Left lung (tissue), 14 donors: ENCODE measurements around the gene CCDC86. TPM values are rescaled to one million over a fixed set of nuclear protein-coding genes. Genes with fewer than 3 reads are reported as not detected.
A peak's percentile ranks its signal among the peaks of the same experiment; 100 is the strongest.

Experiments used
- ATAC-seq: fragments of 200-7000 bp; cut with Tn5 transposase; one replicate; pipeline ENCODE4 v1.9.1; 2020; ENCODE audit warnings: moderate library complexity
- DNase-seq, 4 donors: peaks; one replicate each; pipeline ENCODE4 v3.0.0-alpha.2; 2013 to 2020
- H3K27ac ChIP-seq, 2 donors: fragments of 200-600 bp; sonication (generic) in 1 of 2; one replicate each; pipeline versions ENCODE4 v1.5.0 to v1.8.0; 2020 to 2021
- H3K27me3 ChIP-seq, 2 donors: fragments of 200-600 bp; sonication (generic) in 1 of 2; one replicate each; pipeline versions ENCODE4 v1.5.0 to v1.8.0; 2020 to 2021
- H3K36me3 ChIP-seq, 2 donors: fragments of 200-600 bp; sonication (generic) in 1 of 2; one replicate each; pipeline versions ENCODE4 v1.5.0 to v1.8.0; 2020 to 2021
- H3K4me1 ChIP-seq, 2 donors: fragments of 200-600 bp; one replicate each; pipeline ENCODE4 v1.8.0; 2021
- H3K4me3 ChIP-seq, 2 donors: fragments of 200-600 bp; sonication (generic) in 1 of 2; one replicate each; pipeline versions ENCODE4 v1.5.0 to v1.8.0; 2020 to 2021; ENCODE audit warnings: mild to moderate bottlenecking in 1 of 2
- H3K9me3 ChIP-seq, 2 donors: fragments of 200-600 bp; sonication (generic) in 1 of 2; one replicate each; pipeline versions ENCODE4 v1.5.0 to v1.8.0; 2020 to 2021
- intact Hi-C, 2 donors: fragments of 100-400 bp; cut with DNase I; formaldehyde crosslinking; loops; one replicate each; pipeline versions ENCODE4 v1.11.2 to v1.14.2; 2022
- long read RNA-seq, 12 donors: library from polyadenylated mRNA in 2 of 12; unstranded in 2 of 12; transcript quantifications; one replicate each; pipeline ENCODE4 v2.0.0 and lab custom pipeline, GENCODE V29; 2019 to 2026
- polyA plus RNA-seq, 6 donors: library from polyadenylated mRNA; unstranded; fragments of 120-200 nt; gene quantifications; one replicate each; pipeline ENCODE4 v1.2.1, GENCODE V29; 2013; ENCODE audit not compliant: insufficient read length in 6 of 6
- total RNA-seq, 2 donors: library from RNA; stranded (reverse); fragmentation: NEBNext Ultra II Directional; extraction: Animal tissue kit (Norgen Biotek cat#: 25700); gene quantifications; one replicate each; pipeline ENCODE4 v1.2.1, GENCODE V29; 2021
- TF ChIP-seq, protein P1 (sequence below), 2 donors: fragments of 200-600 bp; sonication (generic) in 1 of 2; IDR thresholded peaks; one replicate each; pipeline versions ENCODE4 v1.5.0 to v1.8.0; 2021; ENCODE audit warnings: antibody characterized with exemption in 2 of 2
- donor health status: DM: no; HTN: yes; CAD: no.
- donor health status: DM: no; HTN: no; CAD: no.

CCDC86 gene, protein sequence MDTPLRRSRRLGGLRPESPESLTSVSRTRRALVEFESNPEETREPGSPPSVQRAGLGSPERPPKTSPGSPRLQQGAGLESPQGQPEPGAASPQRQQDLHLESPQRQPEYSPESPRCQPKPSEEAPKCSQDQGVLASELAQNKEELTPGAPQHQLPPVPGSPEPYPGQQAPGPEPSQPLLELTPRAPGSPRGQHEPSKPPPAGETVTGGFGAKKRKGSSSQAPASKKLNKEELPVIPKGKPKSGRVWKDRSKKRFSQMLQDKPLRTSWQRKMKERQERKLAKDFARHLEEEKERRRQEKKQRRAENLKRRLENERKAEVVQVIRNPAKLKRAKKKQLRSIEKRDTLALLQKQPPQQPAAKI
- total RNA-seq: 10 to 100 TPM; 10.2 to 23.1 TPM
- 10 to 100 TPM; 12.5 to 21.0 (median 16.5) TPM for polyA plus RNA-seq
- long read RNA-seq, donor 1, transcript CCDC86-201 (4 exons, 1,893 nt): major isoform, 8 of 8 reads
- long read RNA-seq, donor 1, partial matches to known transcripts: 0 of 8 reads
- long read RNA-seq, donor 1, other reads (novel, unspliced or antisense): 0 of 8 reads
- long read RNA-seq, donor 2, transcript CCDC86-201 (4 exons, 1,893 nt): major isoform, 13 of 21 reads
- long read RNA-seq, donor 2, partial matches to known transcripts: 7 of 21 reads
- long read RNA-seq, donor 2, other reads (novel, unspliced or antisense): 0 of 21 reads
- long read RNA-seq, donor 3, partial matches to known transcripts: 0 of 4 reads
- long read RNA-seq, donor 3, other reads (novel, unspliced or antisense): 0 of 4 reads
- long read RNA-seq, donor 4, transcript CCDC86-201 (4 exons, 1,893 nt): major isoform, 8 of 9 reads
- long read RNA-seq, donor 4, partial matches to known transcripts: 0 of 9 reads
- long read RNA-seq, donor 4, other reads (novel, unspliced or antisense): 1 of 9 reads
- long read RNA-seq, donor 5, partial matches to known transcripts: 0 of 4 reads
- long read RNA-seq, donor 5, other reads (novel, unspliced or antisense): 0 of 4 reads
- long read RNA-seq, donor 6, transcript CCDC86-201 (4 exons, 1,893 nt): major isoform, 10 of 11 reads
- long read RNA-seq, donor 6, partial matches to known transcripts: 0 of 11 reads
- long read RNA-seq, donor 6, other reads (novel, unspliced or antisense): 0 of 11 reads
- long read RNA-seq, donor 7, partial matches to known transcripts: 0 of 1 reads
- long read RNA-seq, donor 7, other reads (novel, unspliced or antisense): 0 of 1 reads
- long read RNA-seq, donor 8, transcript CCDC86-201 (4 exons, 1,893 nt): major isoform, 6 of 6 reads
- long read RNA-seq, donor 8, partial matches to known transcripts: 0 of 6 reads
- long read RNA-seq, donor 8, other reads (novel, unspliced or antisense): 0 of 6 reads
- long read RNA-seq, donor 9: 0 reads
- long read RNA-seq, donor 10, transcript CCDC86-201 (4 exons, 1,893 nt): major isoform, 33 of 36 reads
- long read RNA-seq, donor 10, partial matches to known transcripts: 2 of 36 reads
- long read RNA-seq, donor 10, other reads (novel, unspliced or antisense): 0 of 36 reads
- long read RNA-seq, donor 11, transcript CCDC86-201 (4 exons, 1,893 nt): major isoform, 7 of 7 reads
- long read RNA-seq, donor 11, partial matches to known transcripts: 0 of 7 reads
- long read RNA-seq, donor 11, other reads (novel, unspliced or antisense): 0 of 7 reads
- long read RNA-seq, donor 12, partial matches to known transcripts: 0 of 4 reads
- long read RNA-seq, donor 12, other reads (novel, unspliced or antisense): 0 of 4 reads

DNA sequence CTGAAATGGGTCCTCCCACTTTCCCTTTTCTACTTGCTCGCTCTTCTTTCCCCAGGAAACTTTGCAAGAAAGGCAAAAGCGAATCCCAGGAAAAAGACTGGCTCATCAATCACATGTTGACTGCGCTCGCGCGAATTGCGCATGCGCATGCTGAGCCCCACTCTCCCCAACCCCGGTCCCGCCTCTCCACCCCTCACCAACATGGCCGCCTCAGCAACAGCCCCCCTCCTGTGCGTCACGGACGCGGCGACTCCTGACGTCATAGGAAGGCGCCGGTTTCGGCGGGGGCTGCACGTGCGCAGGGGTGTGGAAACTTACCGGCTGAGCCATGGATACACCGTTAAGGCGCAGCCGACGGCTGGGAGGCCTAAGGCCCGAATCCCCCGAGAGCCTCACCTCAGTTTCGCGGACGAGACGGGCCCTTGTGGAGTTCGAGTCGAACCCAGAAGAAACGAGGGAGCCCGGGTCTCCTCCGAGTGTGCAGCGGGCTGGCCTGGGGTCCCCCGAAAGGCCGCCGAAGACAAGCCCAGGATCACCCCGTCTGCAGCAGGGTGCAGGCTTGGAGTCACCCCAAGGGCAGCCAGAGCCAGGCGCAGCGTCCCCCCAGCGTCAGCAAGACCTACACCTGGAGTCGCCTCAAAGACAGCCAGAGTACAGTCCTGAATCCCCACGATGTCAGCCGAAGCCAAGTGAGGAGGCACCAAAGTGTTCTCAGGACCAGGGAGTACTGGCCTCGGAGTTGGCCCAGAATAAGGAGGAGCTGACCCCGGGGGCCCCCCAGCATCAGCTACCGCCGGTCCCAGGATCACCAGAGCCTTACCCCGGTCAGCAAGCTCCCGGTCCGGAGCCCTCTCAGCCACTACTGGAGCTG lies at the start of gene CCDC86:
TSS of gene CCDC86 (plus strand) at position 317 of the 871 bp plus-strand sequence. CDS start at position 329, 12 bp downstream.
- DNase-seq (peak; percentile 96 to 98 (median 98)), ATAC-seq (peak; percentile 96)
- peak within 1 kb of the TSS; percentile 81 to 90 for H3K4me3 ChIP-seq
- H3K27me3 ChIP-seq: peaks cover 0 to 1% of the 10 kb centered on the region in 2 donors
- no peaks in the 10 kb centered on the region for H3K9me3 ChIP-seq
- intact Hi-C loops: no loop called here
- peaks cover 0 to 14% of the 10 kb centered on the region in 2 donors for H3K36me3 ChIP-seq
- TF ChIP-seq, protein P1, sequence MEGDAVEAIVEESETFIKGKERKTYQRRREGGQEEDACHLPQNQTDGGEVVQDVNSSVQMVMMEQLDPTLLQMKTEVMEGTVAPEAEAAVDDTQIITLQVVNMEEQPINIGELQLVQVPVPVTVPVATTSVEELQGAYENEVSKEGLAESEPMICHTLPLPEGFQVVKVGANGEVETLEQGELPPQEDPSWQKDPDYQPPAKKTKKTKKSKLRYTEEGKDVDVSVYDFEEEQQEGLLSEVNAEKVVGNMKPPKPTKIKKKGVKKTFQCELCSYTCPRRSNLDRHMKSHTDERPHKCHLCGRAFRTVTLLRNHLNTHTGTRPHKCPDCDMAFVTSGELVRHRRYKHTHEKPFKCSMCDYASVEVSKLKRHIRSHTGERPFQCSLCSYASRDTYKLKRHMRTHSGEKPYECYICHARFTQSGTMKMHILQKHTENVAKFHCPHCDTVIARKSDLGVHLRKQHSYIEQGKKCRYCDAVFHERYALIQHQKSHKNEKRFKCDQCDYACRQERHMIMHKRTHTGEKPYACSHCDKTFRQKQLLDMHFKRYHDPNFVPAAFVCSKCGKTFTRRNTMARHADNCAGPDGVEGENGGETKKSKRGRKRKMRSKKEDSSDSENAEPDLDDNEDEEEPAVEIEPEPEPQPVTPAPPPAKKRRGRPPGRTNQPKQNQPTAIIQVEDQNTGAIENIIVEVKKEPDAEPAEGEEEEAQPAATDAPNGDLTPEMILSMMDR (IDR thresholded peaks at IDR 0.05): no peak
- H3K4me1 ChIP-seq: peaks cover 23 to 47% of the 10 kb centered on the region in 2 donors
- H3K27ac ChIP-seq: peak within 1 kb of the TSS; percentile 55 to 59

DNA sequence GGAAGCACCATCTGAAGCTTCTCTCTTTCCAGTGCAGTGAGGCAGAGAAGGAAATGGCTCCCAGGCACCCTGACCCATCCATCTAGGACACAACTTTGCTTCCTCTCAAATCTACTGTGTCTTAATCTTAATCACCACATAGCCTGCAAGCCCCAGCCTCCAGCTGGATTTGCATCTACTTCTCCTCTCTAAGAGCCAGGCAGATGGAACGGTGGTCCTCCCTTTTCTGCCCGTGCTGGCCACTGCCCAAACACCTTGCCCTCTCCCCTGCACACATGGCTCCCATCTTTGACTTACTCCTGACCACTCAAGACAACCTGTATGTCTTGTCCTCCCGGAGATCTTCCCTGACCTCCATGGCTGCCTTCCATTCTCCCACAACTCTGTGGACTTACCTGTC lies 49.4 kb upstream of the CCDC86 start:
- ATAC-seq: no peak
- Histone ChIP-seq H3K27me3 (peaks cover 0 to 4% of the 10 kb centered on the region in 2 donors), H3K4me1 (no peaks in the 10 kb centered on the region), H3K27ac (no peak overlapping the region), H3K4me3 (no peak overlapping the region), H3K9me3 (no peaks in the 10 kb centered on the region), H3K36me3 (no peaks in the 10 kb centered on the region)
- intact Hi-C loops: no loop called here
- DNase-seq: no peak
- TF ChIP-seq, protein P1 (IDR thresholded peaks at IDR 0.05): no peak

DNA sequence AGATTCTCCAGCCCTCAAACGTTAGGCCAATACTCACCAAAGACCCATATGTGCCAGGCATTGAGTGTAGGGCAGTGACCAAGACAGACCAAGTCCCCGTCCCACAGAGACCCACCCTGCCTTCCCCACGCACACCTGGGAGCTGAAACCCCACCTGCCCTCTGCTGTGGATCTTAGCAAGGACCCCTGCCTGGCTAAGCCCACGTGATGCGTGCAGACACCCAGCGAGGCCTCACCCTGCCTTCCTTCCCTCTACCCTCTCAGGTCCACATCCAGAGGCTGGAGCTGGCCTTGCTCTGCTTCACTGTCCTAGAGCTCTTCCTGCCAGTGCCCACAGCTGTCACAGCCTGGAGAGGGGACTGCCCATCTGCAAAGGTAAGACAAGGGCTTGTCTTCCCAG lies 46.6 kb upstream of the CCDC86 start:
- H3K4me1 ChIP-seq: no peaks in the 10 kb centered on the region
- intact Hi-C loops: no loop called here

More for the DNA sequence above, 46.6 kb upstream of the CCDC86 start:
- Histone ChIP-seq H3K36me3 (no peaks in the 10 kb centered on the region), H3K27ac (no peak overlapping the region), H3K4me3 (no peak overlapping the region), H3K27me3 (peaks cover 0 to 12% of the 10 kb centered on the region in 2 donors), H3K9me3 (no peaks in the 10 kb centered on the region)
- DNase-seq: no peak
- ATAC-seq: no peak
- TF ChIP-seq, protein P1 (IDR thresholded peaks at IDR 0.05): no peak
